GM19395 (cell line): ENCODE results near the gene SUMF1.
A peak's percentile ranks its signal among the peaks of the same experiment; 100 is the strongest.

Experiments used
- ATAC-seq: cut with Tn5 transposase; IDR thresholded peaks from one replicate; pipeline ENCODE4 v1.9.1; 2021; ENCODE audit warnings: mild to moderate bottlenecking, moderate library complexity; ENCODE audit not compliant: unreplicated experiment

The SUMF1 gene

GRCh38 chr3:4417449-4417848 is 49.6 kb downstream of the SUMF1 start:
- ATAC-seq = no peak

- ATAC-seq = no peak
Observed at GRCh38 chr3:4416961-4417360, 50.1 kb downstream of the SUMF1 start.

- no peak for ATAC-seq
Observed at GRCh38 chr3:4416427-4416945, 50.6 kb downstream of the SUMF1 start.

GRCh38 chr3:4413467-4413866 is 53.6 kb downstream of the SUMF1 start:
- no peak for ATAC-seq

GRCh38 chr3:4411833-4412232 is 55.2 kb downstream of the SUMF1 start:
- ATAC-seq = no peak

- ATAC-seq = no peak
Observed at GRCh38 chr3:4411236-4411635, 55.8 kb downstream of the SUMF1 start.

- no peak for ATAC-seq
Observed at GRCh38 chr3:4410606-4411005, 56.5 kb downstream of the SUMF1 start.

- ATAC-seq = no peak
Observed at GRCh38 chr3:4409971-4410573, 57.0 kb downstream of the SUMF1 start.

- peak; percentile 43 for ATAC-seq
Observed at GRCh38 chr3:4409415-4409814, 57.7 kb downstream of the SUMF1 start.

- no peak for ATAC-seq
Observed at GRCh38 chr3:4408958-4409357, 58.1 kb downstream of the SUMF1 start.

- ATAC-seq = no peak
Observed at GRCh38 chr3:4407941-4408340, 59.1 kb downstream of the SUMF1 start.

- ATAC-seq = peak; percentile 64
Observed at GRCh38 chr3:4406746-4407568, 60.1 kb downstream of the SUMF1 start.

GRCh38 chr3:4404881-4405280 is 62.2 kb downstream of the SUMF1 start:
- no peak for ATAC-seq

GRCh38 chr3:4401441-4401840 is 65.6 kb downstream of the SUMF1 start:
- no peak for ATAC-seq

- no peak for ATAC-seq
Observed at GRCh38 chr3:4399476-4399875, 67.6 kb downstream of the SUMF1 start.

GRCh38 chr3:4398941-4399245 is 68.2 kb downstream of the SUMF1 start:
- ATAC-seq = no peak

GRCh38 chr3:4398120-4398940 is 68.7 kb downstream of the SUMF1 start:
- no peak for ATAC-seq

GRCh38 chr3:4397466-4397865 is 69.6 kb downstream of the SUMF1 start:
- no peak for ATAC-seq

- ATAC-seq = no peak
Observed at GRCh38 chr3:4396542-4396941, 70.5 kb downstream of the SUMF1 start.

GRCh38 chr3:4396006-4396405 is 71.1 kb downstream of the SUMF1 start:
- no peak for ATAC-seq

- ATAC-seq = no peak
Observed at GRCh38 chr3:4395448-4395847, 71.6 kb downstream of the SUMF1 start.

- no peak for ATAC-seq
Observed at GRCh38 chr3:4394567-4394966, 72.5 kb downstream of the SUMF1 start.
